ENCODE measurements around the gene TP53RK. TPM values are rescaled to one million over a fixed set of nuclear protein-coding genes. Genes with fewer than 3 reads are reported as not detected.

The TP53RK gene
- total RNA-seq, 3 donors from 2014 or later = 14.4 to 29.2 (median 27.1) TPM

DNA sequence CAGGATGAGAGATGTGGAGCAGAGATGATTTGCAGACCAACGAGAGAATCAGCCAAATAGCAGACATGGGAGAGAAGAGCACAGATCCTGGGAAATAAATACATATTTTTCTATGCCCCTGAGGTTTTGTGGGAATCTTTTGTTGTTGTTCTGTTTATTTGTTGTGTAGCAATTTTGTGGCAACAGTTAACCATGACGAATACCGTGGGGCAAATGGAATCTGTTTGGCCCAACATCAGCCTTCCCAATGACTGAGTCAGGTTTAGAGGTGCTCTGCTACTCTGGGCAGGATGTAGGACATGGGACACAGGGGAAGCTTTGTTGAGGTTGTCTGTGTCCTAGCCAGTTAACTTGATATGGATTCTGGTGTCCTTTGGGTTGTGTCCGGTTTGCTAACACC is 12.3 kb upstream of the TP53RK start:
- TF ChIP-seq, protein P1, sequence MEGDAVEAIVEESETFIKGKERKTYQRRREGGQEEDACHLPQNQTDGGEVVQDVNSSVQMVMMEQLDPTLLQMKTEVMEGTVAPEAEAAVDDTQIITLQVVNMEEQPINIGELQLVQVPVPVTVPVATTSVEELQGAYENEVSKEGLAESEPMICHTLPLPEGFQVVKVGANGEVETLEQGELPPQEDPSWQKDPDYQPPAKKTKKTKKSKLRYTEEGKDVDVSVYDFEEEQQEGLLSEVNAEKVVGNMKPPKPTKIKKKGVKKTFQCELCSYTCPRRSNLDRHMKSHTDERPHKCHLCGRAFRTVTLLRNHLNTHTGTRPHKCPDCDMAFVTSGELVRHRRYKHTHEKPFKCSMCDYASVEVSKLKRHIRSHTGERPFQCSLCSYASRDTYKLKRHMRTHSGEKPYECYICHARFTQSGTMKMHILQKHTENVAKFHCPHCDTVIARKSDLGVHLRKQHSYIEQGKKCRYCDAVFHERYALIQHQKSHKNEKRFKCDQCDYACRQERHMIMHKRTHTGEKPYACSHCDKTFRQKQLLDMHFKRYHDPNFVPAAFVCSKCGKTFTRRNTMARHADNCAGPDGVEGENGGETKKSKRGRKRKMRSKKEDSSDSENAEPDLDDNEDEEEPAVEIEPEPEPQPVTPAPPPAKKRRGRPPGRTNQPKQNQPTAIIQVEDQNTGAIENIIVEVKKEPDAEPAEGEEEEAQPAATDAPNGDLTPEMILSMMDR (IDR thresholded peaks at IDR 0.05) = no peak
- Histone ChIP-seq H3K4me3 (no peak overlapping the region), H3K4me1 (no peaks in the 10 kb centered on the region), H3K36me3 (no peaks in the 10 kb centered on the region), H3K27ac (no peak overlapping the region), H3K9me3 (no peaks in the 10 kb centered on the region), H3K27me3 (no peaks in the 10 kb centered on the region)
- DNase-seq (ENCODE audit: low spot score in 2 of 2) = no peak
- intact Hi-C loops (cut with DNase I; ENCODE audit: low total_unique reads) = no loop called here

DNA sequence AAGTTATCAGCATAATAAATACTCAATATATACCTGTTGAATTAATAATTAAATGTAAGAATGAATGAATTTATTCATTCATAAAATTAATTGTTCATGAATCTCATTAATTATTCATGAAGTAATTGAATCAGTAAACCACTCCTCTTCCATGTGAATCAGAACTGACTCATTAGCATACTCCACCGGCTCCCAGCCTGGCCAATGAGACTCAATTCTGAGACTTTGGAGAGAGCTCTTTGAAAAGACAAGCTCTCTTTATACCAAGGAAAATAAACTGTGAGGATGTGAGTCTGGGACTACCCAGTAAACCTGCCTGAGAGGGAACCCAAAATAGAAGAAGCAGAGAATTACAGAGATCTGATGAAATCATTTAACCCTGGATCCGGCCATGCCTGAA is 11.8 kb upstream of the TP53RK start:
- H3K27ac ChIP-seq = no peak overlapping the region
- TF ChIP-seq POLR2AphosphoS5 (IDR thresholded peaks at IDR 0.05) (no peak), POLR2A (IDR thresholded peaks at IDR 0.05) (no peak)
- TF ChIP-seq, protein P1 (IDR thresholded peaks at IDR 0.05) = no peak
- no peaks in the 10 kb centered on the region for H3K27me3 ChIP-seq
- H3K9me3 ChIP-seq = no peaks in the 10 kb centered on the region
- no peaks in the 10 kb centered on the region for H3K4me1 ChIP-seq
- DNase-seq (ENCODE audit: low spot score in 2 of 2) = no peak
- intact Hi-C loops (cut with DNase I; ENCODE audit: low total_unique reads) = no loop called here
- no peaks in the 10 kb centered on the region for H3K36me3 ChIP-seq
- no peak overlapping the region for H3K4me3 ChIP-seq

DNA sequence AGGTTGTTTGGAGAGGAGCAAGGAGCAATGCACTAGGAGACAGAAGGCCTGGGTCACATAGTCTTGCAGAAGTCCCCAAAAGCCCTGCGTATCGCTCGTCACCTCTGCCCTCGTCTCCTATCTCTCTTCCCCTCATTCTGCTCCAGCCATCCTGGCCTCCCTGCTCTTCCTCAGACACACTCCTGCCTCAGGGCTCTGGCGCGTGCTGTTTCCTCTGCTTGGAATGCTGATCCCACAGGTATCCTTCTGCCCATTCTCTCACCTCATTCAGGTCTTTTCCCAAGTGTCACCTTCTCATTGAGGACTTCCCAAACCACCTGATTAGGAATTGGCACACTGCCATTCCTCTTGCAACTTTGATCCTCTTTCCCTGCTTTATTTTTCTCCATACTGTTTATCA is 11.2 kb upstream of the TP53RK start:
- TF ChIP-seq, protein P1 (IDR thresholded peaks at IDR 0.05) = no peak
- no peak for TF ChIP-seq POLR2A (IDR thresholded peaks at IDR 0.05)
- TF ChIP-seq POLR2AphosphoS5 (IDR thresholded peaks at IDR 0.05) = no peak
- Histone ChIP-seq H3K27ac (no peak overlapping the region), H3K27me3 (no peaks in the 10 kb centered on the region), H3K4me3 (no peak overlapping the region), H3K4me1 (no peaks in the 10 kb centered on the region), H3K9me3 (no peaks in the 10 kb centered on the region), H3K36me3 (no peaks in the 10 kb centered on the region)
- no peak for DNase-seq (ENCODE audit: low spot score in 2 of 2)
- intact Hi-C loops (cut with DNase I; ENCODE audit: low total_unique reads) = no loop called here

DNA sequence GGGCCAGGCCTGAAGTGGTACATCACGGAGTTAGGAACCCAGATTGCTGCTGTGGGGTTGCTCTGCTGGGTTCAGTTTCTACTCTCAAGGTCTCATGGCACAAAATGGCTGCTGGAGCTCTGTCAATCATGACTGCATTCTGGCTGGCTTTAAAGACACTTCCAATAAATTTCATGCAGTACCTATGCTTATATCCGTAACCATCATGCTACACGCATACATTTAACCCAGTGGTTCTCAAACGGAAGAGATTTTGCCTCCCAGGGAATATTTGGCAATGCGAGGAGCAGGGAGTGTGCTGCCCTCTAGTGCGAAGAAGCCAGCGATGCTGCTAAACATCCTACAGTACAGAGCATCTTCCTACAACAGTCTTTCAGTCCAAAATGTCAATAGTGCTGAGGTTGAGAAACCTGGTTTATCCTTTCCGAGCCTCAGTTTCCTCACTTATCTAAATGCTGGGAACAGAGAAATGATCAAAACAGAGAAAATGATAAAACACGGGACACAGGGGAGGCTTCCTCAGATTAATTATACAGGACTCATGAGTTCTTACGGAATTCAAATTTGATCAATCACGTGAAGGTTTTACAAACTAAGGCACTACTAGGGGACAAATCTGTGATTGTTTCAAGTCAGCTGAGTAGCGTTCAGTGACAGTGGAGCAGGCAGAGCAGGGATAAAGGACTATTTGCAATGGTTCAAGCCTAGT is 10.6 kb upstream of the TP53RK start:
- Histone ChIP-seq H3K27ac (no peak overlapping the region), H3K27me3 (no peaks in the 10 kb centered on the region), H3K9me3 (no peaks in the 10 kb centered on the region), H3K36me3 (no peaks in the 10 kb centered on the region), H3K4me3 (no peak overlapping the region), H3K4me1 (no peaks in the 10 kb centered on the region)
- TF ChIP-seq POLR2AphosphoS5 (IDR thresholded peaks at IDR 0.05) (no peak), POLR2A (IDR thresholded peaks at IDR 0.05) (no peak)
- TF ChIP-seq, protein P1 (IDR thresholded peaks at IDR 0.05) = no peak
- intact Hi-C loops (cut with DNase I; ENCODE audit: low total_unique reads) = no loop called here
- DNase-seq (ENCODE audit: low spot score in 2 of 2) = no peak

DNA sequence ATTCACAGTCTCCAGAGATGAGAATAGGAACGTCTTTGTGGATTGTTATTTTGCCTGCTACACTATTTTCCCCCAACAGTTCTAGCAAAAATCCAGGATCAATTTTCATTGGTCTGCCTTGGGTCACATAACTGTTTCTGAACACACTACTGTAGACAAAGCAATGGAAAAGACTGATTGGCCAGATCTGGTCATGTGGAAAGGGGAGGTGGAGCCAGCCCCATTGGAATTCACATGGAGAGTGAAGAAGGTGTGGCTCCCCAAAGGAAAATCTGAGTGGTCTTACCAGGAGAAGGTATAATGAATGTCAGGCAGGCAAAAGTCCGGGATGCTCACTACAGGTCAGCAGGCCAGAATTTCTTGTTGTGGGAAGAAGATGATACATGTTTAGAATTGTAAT is 9.5 kb upstream of the TP53RK start:
- no peak for DNase-seq (ENCODE audit: low spot score in 2 of 2)
- no peak overlapping the region for H3K4me3 ChIP-seq
- H3K36me3 ChIP-seq = no peaks in the 10 kb centered on the region
- H3K27ac ChIP-seq = no peak overlapping the region
- H3K9me3 ChIP-seq = no peaks in the 10 kb centered on the region
- TF ChIP-seq POLR2AphosphoS5 (IDR thresholded peaks at IDR 0.05) (no peak), POLR2A (IDR thresholded peaks at IDR 0.05) (no peak)
- TF ChIP-seq, protein P1 (IDR thresholded peaks at IDR 0.05) = no peak
- H3K4me1 ChIP-seq = no peaks in the 10 kb centered on the region
- no peaks in the 10 kb centered on the region for H3K27me3 ChIP-seq
- intact Hi-C loops (cut with DNase I; ENCODE audit: low total_unique reads) = no loop called here
